Activated CD4-positive, alpha-beta T cell treated with anti-CD3 and anti-CD28 coated beads, Interleukin-2, amount 50 U/mL, for 24 hours (primary cell): ENCODE data around the gene INPP5A.
A peak's percentile ranks its signal among the peaks of the same experiment; 100 is the strongest.

Experiments used
- DNase-seq, 2 donors: peaks; one replicate each; pipeline ENCODE4 v3.0.0-alpha.2; 2020; ENCODE audit warnings: low read depth in 1 of 2, low spot score in 1 of 2

Gene INPP5A

DNA sequence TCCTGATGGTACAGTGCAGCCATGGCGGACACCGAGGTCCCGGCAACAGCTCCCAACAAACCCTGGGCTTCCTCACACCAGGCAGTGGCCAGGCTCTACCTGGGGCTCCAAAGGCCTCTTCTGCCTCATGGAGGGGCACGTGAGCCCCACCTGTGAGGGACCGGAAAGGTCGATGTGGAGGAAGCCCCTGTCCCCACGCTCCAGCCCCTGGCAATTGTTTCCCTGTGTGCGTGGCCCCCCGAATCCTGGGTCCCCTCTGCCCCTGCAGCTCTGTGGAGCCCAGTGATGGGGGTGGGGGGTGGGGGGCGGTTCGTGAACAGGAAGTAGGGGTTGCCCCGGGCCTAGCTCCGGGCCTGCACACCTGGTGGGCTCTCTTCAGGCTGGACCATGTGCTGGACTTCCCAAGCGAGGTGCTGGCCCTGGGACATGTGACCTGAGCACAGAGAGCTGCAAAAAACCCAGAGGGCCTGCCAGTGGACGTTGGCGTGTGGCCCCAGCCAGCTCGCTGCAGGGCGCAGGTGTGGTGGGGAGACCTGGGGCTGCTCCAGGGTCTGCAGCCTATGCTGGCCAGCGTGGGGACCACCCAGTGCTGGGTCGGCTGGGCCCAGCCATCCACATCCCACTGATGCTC lies 72.6 kb downstream of the INPP5A start:
- no peak for DNase-seq

DNA sequence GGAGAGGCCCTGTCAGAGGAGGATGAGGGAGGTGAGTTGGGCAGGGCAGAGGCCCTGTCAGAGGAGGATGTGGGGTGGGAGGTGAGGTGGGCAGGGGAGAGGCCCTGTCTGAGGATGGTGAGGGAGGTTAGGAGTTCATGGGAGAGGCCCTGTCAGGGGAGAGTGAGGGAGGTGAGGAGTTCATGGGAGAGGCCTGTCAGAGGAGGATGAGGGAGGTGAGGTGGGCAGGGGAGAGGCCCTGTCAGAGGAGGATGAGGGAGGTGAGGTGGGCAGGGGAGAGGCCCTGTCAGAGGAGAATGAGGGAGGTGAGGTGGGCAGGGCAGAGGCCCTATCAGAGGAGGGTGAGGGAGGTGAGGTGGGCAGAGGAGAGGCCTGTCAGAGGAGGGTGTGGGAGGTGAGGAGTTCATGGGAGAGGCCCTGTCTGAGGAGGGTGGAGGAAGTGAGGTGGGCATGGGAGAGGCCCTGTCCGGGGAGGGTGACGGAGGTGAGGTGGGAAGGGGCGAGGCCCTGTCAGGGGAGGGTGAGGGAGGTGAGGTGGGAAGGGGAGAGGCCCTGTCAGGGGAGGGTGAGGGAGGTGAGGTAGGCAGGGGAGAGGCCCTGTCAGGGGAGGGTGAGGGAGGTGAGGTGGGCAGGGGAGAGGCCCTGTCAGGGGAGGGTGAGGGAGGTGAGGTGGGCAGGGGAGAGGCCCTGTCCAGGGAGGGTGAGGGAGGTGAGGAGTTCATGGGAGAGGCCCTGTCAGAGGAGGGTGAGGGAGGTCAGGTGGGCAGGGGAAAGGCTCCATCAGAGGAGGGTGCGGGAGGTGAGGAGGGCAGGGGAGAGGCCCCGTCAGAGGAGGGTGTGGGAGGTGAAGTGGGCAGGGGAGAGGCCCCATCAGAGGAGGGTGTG lies 73.7 kb downstream of the INPP5A start:
- DNase-seq: no peak

DNA sequence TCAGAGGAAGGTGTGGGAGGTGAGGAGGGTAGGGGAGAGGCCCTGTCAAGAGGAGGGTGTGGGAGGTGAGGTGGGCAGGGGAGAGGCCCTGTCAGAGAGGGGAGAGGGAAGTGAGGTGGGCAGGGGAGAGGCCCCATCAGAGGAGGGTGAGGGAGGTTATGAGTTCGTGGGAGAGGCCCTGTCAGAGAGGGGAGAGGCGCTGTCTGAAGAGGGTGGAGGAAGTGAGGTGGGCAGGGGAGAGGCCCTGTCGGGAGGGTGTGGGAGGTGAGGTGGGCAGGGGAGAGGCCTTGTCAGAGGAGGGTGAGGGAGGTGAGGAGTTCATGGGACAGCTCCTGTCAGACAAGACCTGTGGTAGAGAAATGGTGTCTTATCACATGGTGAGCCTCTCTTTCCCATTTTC lies 74.4 kb downstream of the INPP5A start:
- no peak for DNase-seq

DNA sequence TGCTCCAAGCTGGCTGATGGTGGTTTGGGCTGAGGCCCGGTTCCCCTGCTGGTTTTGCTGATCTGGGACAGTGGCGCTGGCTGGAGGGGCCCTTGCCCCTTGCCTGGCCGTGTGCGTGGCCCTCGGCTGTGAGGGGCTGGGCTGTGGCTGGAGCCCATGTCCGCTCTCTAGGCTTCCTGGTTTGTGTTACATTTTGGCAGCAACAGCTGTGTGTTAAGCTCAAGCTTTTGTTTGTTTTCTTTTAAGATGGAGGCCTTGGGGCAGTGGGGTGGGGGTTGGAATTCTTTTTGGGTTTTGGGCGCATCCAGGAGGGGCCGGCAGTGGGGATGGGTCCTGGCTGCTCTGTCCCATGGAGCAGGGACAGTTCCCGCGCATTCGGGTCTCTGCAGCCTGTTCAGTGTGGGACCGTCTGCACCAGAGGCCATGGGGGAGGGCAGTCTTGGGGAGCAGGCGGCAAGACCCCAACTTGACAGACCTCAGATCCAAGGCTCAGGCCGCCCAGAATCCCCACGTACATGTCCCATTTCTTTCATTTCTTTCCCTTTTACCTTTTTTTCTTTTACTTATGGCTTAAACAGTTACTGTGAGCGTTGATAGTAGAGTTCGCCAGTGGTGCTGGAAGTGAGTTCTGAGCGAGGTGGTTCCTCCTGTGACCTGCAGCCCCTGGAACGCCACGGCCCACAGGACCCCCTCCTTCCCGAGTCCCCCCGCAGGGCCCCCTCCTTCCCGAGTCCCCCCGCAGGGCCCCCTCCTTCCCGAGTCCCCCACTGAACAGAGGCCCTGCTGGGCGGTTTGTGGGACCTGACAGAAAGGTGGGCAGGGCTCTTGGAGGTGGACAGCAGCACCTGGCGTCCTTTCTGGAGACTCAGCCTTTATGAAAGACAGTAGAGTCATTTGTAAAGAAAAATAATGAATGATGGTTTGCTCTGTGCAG lies 75.3 kb downstream of the INPP5A start:
- DNase-seq: no peak

DNA sequence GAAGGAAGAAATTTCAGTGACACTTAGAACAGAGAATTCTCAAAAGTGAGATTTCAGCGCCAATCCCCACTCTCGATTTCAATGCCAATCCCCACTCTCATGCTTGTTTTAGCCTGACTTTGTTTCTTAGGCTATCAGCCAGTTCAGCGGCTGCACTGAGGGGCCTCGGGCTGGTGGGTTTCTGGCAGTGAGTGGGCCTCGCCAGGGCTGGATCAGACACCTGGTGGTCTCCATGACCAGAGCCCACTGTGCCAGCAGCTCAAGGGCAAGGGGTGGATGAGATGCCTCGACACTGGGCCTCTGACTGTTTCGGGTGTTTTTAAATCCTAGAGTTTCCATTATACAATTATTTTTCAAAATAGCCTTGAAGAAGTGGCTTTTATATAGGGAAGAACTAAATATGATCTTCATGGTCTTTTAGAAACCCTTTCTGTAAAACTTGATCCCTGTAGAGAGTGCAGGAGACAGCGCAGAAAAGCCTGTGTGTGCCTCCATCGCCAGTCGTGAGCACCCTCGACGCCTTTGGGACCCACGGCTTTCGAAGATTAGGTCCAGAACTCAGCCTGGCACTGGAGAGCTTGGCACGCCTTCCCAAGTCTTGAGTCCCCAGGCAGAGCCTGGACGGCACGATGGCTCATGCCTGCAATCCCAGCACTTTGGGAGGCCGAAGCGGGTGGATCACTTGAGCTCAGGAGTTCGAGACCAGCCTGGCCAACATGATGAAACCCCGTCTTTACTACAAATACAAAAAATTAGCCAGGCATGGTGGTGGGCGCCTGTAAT lies 76.2 kb downstream of the INPP5A start:
- no peak for DNase-seq

DNA sequence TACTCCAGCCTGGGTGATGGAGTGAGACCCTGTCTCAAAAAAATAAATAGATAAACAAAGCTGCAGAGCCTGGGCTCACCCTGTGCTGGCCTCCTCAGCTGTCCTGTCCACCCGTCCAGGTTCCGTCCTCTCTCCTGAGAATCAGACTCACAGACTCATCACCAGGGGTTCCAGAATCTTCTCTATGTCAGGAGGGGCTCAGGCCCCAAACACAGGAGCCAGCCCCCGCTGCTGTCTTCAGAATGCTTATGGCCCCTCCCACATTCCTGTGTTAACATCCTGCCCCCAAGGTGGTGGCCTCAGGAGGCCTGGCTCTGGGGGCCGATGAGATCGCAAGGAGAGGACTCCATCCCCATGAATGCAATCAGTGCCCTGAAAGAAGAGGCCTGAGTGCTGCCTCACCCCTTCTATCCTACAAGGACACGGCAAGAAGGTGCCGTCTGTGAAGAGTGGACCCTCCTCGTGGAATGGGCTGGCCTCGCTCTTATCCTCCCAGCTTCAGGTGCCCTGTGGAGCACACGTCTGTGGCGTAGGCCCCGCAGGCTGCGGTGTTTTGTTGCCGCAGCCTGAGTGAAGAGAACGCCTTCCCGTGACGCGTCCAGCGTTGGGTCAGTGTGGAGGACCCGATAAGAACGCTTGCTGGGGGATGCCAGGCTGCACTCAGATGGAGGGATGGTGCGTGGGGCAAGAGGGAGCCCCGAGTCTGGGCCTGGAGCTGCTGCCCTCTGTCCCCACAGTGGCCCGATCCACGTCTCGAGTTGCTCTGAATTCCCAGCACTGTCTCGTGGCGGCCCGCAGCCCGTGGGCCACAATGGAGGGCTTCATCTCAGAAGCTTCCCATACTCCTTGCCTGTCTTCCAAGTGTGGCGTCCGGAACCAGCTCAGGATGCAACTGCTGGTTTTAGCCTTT lies 77.1 kb downstream of the INPP5A start:
- DNase-seq: no peak

DNA sequence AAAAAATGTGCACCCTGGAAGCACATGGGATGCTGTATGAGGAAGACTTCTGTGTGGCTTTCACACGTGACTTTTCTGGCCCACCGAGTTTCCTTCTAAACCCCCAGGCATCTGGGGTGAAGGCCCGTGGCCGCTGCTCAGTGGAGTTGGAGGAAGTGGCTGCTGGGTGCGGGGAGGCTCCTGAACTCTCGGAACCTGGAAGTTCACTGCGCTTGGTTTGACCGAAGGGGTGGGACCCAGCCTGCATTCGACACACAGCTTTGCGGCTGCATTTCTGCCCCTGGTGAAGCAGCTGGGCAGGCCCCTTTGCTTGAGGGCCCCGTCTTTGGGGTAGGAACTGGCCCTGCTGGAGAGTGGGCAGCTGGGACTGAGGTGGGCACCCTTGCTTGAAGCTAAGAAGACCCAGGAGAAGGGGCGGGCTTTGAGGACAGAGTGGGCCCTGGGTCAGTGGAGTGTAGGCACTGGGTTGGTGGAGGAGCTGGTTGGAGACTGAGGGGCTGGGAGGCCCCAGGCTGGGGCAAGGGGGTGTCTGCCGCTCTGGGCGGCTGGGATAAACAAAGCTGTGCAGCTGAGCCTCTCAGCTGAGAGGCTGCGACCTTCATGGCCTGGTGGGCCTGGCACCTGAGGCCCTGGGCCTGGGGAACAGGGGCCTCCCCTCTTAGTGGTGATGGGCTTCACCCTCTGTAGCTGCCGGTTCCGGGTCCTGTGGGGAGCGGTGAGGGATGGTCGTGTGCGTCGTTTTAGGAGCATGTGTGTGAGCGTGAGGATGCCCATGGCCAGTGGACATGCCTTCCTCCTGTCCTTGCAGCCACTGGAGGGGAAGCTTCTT lies 78.0 kb downstream of the INPP5A start:
- no peak for DNase-seq

DNA sequence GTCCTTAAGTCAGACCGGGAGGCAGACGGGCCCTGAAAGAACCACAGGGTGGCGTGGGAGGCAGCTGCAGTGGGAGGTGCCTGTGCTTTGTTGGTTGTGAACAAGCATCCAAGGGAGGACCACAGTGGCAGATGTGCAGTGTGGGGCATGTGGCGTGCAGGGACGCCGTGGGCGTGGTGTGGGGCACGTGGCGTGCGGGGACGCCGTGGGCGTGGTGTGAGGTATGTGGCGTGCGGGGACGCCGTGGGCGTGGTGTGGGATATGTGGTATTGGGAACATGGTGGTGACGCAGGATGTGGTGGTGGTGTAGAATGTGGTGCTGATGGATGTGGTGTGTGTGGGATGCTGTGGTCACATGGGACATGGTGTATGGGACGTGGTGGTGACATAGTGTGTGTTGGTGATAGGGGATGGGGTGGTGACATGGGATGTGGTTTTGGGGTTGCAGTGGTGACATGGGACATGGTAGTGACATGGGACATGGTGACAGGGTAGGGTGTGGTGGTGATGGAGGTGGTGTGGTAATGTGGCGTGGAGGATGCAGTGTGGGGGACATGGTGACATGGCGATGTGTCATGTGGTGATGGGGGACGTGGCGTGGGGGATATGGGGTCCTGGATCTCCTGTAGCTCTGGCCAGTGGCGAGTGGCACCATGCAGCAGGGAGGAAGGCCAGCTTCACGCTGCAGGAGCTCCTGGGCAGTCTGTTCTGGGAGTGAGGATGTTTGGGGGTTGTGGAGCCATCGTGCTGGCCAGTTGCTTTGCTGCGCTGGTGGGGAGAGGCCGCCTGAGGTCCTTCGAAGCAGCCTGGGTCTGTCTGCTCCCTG lies 78.8 kb downstream of the INPP5A start:
- peak; percentile 24 to 25 for DNase-seq

DNA sequence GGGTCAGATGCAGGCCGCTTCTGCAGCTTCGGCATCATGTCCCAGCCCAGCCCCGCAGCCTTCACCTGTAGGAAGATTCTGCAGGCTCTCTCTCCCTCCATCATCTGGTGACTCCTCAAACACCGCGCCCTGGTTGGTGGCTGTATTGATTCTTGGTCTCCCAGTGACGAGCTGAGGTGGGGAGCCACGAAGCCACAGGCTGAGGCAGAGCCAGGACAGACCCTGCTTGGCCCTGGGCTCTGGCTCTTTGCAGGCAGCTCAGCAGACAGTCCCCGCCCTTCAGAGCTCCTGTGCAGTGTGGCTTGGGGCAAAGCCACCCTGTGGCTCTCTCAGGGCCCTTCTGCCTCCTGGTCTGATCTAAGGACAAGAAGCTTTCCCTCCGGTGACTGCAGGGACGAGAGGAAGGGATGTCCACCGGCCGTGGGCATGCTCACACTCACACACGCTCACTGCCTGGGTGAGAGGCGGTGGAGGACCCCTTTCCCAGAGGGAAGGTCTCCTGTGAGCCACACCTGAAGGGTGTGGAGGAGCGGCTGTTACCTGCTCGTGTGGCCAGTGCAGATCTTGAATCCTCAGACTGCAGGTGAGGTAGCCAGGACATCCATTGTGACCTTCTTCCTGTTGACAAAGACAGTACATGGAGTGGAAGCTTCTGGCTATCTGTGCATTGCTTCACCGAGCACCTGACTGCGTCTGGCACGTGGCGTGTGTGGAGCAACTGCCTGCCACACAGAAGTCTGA lies 79.6 kb downstream of the INPP5A start:
- no peak for DNase-seq

DNA sequence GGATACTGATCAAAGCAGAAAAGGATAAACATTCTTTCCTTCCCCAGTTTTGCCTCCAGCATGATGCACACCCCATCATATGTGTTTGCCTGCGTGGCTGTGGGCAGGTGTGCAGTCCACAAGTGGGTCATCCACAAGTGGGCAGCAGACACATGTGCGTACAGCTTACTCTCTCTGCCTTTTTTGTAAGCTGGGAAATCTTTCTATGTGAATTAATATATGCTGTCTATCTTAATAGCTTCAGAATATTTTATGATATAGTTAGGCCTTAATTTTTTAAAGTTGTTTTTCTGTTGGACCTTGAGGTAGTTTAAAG lies 80.1 kb downstream of the INPP5A start:
- no peak for DNase-seq

DNA sequence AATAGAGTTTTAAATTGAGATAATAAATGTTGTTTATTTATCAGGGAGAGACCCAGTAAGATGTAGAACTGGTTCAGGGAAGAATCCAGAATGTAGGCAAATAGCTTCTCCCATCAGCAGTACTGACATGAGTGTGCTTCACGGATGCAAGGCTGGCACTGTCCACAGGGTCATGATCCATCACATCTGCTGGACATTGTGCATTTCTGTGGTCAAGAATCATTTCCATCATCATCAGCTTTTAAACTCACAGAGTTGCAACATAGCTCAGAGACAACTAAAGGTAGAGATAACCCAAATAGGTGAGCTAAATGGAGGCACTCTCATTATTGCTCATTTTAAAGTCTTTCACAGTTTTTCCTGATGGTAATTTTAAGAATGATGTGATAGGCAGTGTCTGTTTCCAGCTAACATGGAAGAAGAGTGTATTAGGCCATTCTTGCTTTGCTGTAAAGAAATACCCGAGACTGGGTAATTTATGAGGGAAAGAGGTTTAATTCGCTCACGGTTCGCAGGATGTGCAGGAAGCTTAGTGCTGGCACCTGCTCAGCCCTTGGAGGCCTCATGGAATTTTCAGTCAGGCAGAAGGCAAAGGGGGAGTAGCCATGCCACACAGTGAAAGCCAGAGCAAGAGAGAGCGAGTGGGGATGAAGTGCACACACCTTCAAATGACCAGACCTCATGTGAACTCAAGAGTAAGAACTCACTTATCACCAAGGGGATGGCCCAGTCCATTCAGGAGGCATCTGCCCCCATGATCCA lies 80.8 kb downstream of the INPP5A start:
- no peak for DNase-seq

DNA sequence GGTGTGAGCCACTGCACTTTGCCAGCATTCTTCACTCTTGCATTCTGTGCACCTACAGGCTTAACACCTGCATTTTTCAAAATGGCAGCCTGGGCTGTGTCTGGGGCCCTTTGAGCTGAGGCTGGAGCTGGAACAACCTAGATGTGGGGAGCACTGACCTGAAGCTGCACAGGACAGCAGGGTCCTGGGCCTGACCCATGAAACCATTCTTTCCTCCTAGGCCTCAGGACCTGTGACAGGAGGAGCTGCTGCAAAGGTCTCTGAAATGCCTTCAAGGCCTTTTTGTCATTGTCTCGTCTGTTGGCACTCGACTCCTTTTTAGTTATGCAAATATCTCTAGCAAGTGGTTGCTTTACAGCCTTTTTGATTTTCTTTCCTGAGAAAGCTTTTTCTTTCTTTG lies 82.3 kb downstream of the INPP5A start:
- DNase-seq: no peak

DNA sequence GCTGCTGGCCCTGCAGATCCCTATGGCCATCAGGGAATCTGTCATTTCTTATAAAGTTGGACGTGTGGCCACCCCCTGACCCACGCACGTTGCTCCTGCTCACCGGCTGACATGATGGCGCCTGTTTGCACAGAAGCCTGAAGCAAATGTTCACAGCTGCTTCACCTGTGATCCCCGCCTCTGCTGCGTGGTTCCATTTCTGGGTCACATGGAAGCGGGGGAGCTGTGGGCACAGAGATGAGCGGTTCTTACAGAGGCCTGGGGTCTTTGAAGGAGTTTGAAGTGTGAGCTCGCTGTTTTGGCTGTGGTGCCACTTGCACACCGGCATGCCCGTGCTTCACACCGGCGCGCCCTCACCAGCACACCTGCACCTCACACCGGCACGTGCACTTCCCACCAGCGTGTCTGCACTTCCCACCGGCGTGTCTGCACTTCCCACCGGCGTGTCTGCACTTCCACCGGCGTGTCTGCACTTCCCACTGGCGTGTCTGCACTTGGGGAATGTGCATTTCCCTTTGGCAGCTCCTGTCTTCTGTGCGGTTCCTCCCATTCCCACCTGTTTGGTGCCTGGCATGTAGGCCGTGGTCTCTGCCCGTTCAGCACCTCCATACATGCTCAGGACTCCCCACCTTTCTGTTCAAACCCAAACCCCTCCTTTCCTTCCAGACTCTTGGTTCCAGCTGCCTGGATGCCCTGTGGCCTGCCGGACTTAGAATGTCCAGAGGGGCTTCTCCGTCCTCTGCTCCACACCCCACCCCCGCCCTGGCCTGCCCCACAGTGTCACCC lies 86.7 kb downstream of the INPP5A start:
- DNase-seq: no peak

DNA sequence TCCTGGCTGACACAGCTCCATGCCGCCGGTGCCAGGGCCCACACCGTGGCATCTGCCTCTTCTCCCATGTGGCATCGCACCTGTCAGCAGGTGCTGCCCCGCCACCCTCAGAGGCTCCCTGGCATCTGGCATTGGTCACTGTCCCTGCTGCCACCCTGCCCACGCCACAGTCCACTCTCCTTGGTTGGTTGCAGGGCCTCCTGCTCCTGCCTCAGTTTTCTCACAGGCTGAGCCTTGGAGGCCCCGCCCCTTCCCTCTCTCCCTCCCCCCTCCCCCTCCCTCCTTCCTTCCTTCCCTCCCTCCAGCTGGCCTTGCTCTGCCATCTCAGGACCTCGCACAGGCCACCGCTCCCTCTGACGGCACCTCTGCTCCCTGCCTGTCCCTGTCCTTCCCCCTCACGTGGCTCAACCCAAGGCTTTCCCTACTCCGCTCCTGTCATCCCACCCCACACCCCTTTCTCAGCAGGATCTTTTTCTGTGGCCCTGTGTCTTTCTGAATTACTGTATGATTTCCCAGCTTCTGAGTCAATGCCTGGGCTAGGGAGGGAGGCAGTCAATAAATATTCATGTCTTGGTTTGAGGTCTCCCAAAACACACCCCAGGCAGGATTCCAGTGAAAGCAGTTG lies 87.4 kb downstream of the INPP5A start:
- no peak for DNase-seq

DNA sequence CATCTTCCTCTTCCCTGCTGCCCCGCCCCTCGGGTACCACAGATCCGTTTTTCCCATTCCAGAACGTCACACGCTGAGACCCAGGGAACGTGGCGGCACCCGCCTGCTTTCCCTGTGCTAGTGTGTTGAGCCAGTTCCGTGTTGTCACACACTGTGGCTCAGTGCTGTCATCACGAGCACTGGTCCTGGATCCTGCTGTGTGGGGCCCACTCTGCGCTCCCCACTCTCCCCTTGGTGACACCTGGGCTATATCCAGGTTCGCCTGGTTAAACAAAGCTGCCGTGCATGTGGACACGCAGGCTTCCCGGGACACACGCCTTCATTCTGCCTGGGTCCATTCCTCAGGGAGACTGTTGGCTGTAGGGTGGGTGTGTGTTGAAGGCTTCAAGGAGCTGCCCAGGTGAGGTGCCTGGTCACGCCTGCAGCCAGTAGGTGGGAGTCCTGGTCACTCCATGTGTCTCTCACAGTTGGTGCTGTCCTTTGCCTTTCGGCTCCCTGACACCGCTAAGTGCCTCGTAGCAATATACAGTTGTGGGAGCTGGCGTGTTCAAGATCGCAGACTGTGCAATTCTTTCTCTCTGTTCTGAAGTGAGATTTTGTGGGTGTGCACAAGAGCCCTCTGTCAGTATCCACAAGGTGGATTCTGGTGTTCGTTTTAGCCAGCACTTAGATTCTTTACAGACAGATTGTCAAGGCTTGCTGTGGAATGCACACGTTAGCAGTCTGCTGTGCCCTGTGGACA lies 88.6 kb downstream of the INPP5A start:
- no peak for DNase-seq
